ENCODE results near the gene CD209. TPM values are rescaled to one million over a fixed set of nuclear protein-coding genes. Genes with fewer than 3 reads are reported as not detected.

Gene CD209
- total RNA-seq, 1 experiment from 2014 or later, result not detected

DNA sequence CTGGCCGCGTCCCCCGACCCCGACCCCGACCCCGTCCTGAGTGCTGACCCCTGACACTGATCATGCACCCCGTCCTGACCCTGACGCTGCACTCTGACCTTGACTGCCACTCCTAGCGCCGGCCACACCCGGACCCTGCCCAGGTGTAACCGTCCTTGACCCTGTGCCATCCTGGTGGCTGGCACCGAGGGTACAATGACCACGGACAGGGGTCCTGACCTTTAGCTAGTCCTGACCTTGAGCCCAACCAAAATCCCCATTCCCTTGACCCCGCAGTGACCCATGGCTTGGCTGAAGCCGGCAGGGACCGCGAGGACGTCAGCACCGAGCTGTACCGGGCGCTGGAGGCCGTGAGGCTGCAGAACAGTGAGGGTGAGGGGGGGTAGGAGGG is 41.6 kb upstream of the CD209 start:
- Histone ChIP-seq H3K27me3 (replicated peaks; ENCODE audit: insufficient read depth, low read depth, low read length, poor library complexity) (peaks cover 34% of the 10 kb centered on the region), H3K9me3 (ENCODE audit: low read depth, low read length, poor library complexity, severe bottlenecking) (no peaks in the 10 kb centered on the region), H3K27ac (ENCODE audit: low read depth, low read length, poor library complexity, severe bottlenecking) (no peak overlapping the region), H3K4me1 (ENCODE audit: insufficient read depth, low read length, poor library complexity, severe bottlenecking) (no peaks in the 10 kb centered on the region), H3K4me3 (ENCODE audit: low read depth, low read length, poor library complexity, severe bottlenecking) (no peak overlapping the region), H3K36me3 (ENCODE audit: insufficient read depth, low read length, poor library complexity, severe bottlenecking) (no peaks in the 10 kb centered on the region)
- BruUV-seq (replicated peaks), result no TSS peak
- no peak for TF ChIP-seq EZH2 (IDR thresholded peaks at IDR 0.05; ENCODE audit: borderline replicate concordance, low read depth, low read length, poor library complexity, severe bottlenecking)
- TF ChIP-seq, protein P1, sequence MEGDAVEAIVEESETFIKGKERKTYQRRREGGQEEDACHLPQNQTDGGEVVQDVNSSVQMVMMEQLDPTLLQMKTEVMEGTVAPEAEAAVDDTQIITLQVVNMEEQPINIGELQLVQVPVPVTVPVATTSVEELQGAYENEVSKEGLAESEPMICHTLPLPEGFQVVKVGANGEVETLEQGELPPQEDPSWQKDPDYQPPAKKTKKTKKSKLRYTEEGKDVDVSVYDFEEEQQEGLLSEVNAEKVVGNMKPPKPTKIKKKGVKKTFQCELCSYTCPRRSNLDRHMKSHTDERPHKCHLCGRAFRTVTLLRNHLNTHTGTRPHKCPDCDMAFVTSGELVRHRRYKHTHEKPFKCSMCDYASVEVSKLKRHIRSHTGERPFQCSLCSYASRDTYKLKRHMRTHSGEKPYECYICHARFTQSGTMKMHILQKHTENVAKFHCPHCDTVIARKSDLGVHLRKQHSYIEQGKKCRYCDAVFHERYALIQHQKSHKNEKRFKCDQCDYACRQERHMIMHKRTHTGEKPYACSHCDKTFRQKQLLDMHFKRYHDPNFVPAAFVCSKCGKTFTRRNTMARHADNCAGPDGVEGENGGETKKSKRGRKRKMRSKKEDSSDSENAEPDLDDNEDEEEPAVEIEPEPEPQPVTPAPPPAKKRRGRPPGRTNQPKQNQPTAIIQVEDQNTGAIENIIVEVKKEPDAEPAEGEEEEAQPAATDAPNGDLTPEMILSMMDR (conservative IDR thresholded peaks at IDR 0.05; ENCODE audit: low read depth, low read length), result no peak
- POLR2A ChIA-PET (ENCODE audit: low non-redundant PET), result no interaction called here
- no peak for DNase-seq (ENCODE audit: low spot score)
- intact Hi-C loops (cut with micrococcal nuclease; ENCODE audit: unreplicated experiment), result no loop called here
- CTCF ChIA-PET, result no interaction called here

DNA sequence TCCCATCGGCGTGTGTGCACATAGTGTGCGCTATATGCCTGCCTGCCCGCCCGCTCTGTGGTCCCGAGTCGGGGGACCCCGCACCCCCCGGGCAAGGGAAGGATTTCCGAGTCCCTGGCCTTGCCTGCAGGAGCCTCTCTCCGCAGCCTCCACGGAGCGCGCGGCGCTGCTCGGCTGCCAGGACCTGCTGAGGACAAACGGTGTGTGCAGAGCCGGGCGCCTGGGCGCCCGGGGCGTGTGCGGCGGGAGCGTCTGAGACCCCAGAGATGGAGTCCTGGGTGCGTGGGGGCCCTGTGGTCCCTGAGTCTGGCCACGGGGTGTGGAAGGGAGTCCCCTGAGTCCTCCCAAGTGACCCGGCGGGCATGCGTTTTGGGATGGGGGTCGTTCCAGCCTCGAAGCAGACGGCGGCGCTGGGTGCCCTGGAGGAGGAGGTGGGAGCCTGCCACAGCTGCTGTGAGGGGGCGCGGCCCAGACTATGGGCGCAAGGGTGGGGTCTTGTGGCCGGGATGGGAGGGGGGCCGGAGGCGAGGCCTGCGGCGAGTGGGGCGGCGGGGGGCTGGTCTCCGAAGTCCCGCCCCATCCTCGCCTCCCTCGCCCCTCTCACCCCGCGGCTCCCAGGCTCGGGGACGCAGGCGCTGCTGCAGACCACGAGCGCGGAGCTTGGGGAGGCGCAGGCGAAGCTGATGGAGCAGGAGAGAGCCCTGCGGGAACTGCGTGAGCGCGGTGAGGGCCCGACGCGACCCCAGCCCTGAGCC is 41.0 kb upstream of the CD209 start:
- POLR2A ChIA-PET (ENCODE audit: low non-redundant PET), result no interaction called here
- intact Hi-C loops (cut with micrococcal nuclease; ENCODE audit: unreplicated experiment), result no loop called here
- Histone ChIP-seq H3K36me3 (ENCODE audit: insufficient read depth, low read length, poor library complexity, severe bottlenecking) (no peaks in the 10 kb centered on the region), H3K9me3 (ENCODE audit: low read depth, low read length, poor library complexity, severe bottlenecking) (no peaks in the 10 kb centered on the region), H3K27me3 (replicated peaks; ENCODE audit: insufficient read depth, low read depth, low read length, poor library complexity) (peaks cover 35% of the 10 kb centered on the region), H3K4me3 (ENCODE audit: low read depth, low read length, poor library complexity, severe bottlenecking) (no peak overlapping the region), H3K27ac (ENCODE audit: low read depth, low read length, poor library complexity, severe bottlenecking) (no peak overlapping the region), H3K4me1 (ENCODE audit: insufficient read depth, low read length, poor library complexity, severe bottlenecking) (no peaks in the 10 kb centered on the region)
- TF ChIP-seq EZH2 (IDR thresholded peaks at IDR 0.05; ENCODE audit: borderline replicate concordance, low read depth, low read length, poor library complexity, severe bottlenecking), result peak; percentile 28
- TF ChIP-seq, protein P1 (conservative IDR thresholded peaks at IDR 0.05; ENCODE audit: low read depth, low read length), result no peak
- CTCF ChIA-PET, result no interaction called here
- BruUV-seq (replicated peaks), result no TSS peak
- no peak for DNase-seq (ENCODE audit: low spot score)

DNA sequence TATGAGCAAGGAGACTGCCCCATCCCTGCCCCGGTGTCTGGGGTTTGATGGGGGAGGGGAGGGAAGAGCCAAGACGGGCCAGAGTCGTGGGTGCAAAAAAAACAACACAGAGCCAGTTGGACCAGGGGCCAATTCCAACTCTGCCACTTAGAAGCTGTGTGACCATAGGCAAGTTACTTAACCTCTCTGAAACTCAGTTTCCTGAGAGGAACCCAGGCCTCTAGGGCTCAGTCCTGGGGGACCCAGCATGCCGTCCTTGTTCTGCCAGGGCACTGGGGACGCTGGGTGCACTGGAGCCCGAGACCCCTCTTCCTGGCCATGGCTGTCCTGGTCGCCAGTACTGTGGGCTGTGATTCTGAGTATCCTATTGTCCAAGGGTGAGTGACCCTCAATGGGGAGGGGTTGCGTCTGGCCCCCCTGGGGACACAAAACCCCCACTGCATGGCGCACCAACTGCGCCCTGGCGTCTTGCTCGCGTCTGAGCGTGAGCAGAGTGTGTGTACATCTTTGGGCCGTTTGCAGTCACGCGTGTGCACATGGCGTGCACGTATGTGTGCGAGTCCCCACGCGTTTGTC is 40.4 kb upstream of the CD209 start:
- no peak for DNase-seq (ENCODE audit: low spot score)

More for the DNA sequence above, 40.4 kb upstream of the CD209 start:
- CTCF ChIA-PET, result no interaction called here
- Histone ChIP-seq H3K9me3 (ENCODE audit: low read depth, low read length, poor library complexity, severe bottlenecking) (no peaks in the 10 kb centered on the region), H3K27me3 (replicated peaks; ENCODE audit: insufficient read depth, low read depth, low read length, poor library complexity) (peaks cover 40% of the 10 kb centered on the region), H3K36me3 (ENCODE audit: insufficient read depth, low read length, poor library complexity, severe bottlenecking) (no peaks in the 10 kb centered on the region), H3K27ac (ENCODE audit: low read depth, low read length, poor library complexity, severe bottlenecking) (no peak overlapping the region), H3K4me1 (ENCODE audit: insufficient read depth, low read length, poor library complexity, severe bottlenecking) (no peaks in the 10 kb centered on the region), H3K4me3 (ENCODE audit: low read depth, low read length, poor library complexity, severe bottlenecking) (no peak overlapping the region)
- BruUV-seq (replicated peaks), result no TSS peak
- TF ChIP-seq, protein P1 (conservative IDR thresholded peaks at IDR 0.05; ENCODE audit: low read depth, low read length), result no peak
- TF ChIP-seq EZH2 (IDR thresholded peaks at IDR 0.05; ENCODE audit: borderline replicate concordance, low read depth, low read length, poor library complexity, severe bottlenecking), result peak; percentile 16
- POLR2A ChIA-PET (ENCODE audit: low non-redundant PET), result no interaction called here
- intact Hi-C loops (cut with micrococcal nuclease; ENCODE audit: unreplicated experiment), result no loop called here

All from A673 (cell line).